GM21360 (cell line): Measurements from ENCODE around the gene LGALS4.
"Not testable (repeated sequence)": the region's sequence is repeated elsewhere in the genome, so short reads cannot be mapped to it uniquely, and the experiment has no call there.

Experiments used
- ATAC-seq: cut with Tn5 transposase; IDR thresholded peaks from one replicate; pipeline ENCODE4 v1.9.1; 2021; ENCODE audit warnings: mild to moderate bottlenecking, moderate library complexity; ENCODE audit not compliant: unreplicated experiment

The LGALS4 gene

DNA sequence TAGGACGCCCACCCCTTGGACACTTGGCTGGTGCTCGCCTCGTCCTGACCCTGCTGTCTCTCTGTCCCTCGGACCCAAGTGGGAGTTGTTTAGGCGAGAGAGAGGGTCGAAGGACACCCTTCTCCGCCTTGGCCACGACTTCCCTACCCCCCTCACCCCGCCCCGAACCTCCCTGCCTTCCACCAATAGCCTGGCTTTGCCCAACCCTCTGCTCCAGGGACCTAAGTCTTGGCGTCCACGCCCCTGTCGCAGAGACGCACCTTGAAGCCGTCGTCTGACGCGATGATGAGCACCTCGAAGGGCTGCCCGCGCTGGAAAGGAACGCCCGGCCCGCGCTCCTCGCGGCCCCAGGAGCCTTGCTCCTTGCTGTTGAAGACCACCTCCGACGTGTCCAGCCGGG, 41.2 kb downstream of the LGALS4 start:
- ATAC-seq = not testable (repeated sequence)

DNA sequence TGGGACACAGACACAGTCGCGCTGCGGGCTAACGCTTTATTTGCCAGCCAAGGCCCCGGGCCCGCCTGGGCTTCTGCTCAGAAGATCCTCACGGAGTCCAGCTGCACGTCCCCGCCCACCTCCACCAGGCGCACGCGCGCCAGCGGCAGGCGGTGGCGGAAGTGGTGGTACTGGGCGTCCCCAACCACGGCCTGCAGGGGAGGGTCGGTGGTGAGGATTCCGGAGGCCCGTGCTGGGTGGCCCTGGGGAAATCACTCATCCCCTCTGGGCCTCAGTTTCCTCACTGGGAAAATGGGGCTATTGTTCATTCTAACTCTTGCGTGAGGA, 41.8 kb downstream of the LGALS4 start:
- ATAC-seq = not testable (repeated sequence)

DNA sequence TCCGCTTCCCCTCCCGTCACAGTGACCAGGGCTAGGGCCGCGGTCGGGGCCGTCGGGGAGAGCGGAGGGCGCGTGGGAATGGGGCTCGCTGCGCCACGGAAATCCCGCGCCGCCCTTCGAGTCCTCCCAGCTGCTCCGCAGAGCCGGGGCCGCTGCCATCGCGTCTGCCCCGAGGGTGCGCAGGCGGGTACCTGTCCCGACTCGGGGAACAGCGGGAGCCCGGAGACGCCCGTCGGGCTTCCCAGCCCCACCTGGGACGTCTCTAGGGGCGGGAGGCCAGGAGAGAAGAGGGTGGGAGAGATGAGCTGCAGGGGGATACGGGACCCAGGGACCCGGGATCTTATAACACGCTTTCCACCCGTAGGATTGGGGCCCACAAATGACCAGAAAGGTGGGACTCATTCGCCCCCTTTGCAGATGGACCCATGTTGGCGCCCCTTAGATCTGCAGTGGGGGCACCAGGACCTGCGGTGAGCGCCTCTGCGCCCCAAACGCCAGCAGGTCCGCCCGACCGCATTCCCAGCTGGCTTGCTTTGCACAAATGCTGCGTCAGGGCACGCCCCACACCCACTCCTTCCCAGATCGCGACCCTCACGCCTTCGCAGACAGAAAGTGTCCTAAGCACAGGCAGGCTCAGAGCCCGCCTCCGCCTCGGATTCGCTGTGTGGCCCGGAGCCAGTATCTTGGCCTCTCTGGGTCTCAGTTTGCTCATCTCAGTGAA, 42.4 kb downstream of the LGALS4 start:
- ATAC-seq = not testable (repeated sequence)

DNA sequence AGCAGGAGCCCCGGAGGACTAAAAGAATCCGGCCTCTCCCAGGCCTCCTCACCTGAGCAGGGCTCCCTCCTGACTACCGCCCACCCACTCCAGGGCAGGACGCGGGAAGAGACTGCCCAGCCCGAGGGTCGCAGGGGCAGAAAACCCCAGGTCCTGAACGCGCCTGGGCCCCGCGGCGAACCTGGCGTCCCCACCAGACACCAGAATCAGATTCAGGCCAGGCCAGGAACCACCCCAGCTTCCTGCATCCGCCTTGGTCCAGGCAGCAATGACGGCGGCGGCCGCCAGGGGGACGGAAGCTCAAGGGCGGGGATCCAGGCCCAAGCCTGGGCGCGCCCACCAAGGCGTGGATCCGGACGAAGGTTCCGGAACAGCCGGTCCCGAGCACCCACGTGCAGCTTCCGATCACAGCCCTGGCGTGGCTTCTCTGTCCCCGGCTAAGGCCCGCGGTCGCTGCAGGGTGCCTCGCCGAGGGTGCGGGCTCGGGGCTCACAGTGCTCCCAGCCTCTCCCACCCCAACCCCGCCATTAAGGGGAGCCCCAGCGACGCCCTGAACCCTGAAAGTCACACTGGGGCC, 43.0 kb downstream of the LGALS4 start:
- peak; percentile 57 for ATAC-seq

DNA sequence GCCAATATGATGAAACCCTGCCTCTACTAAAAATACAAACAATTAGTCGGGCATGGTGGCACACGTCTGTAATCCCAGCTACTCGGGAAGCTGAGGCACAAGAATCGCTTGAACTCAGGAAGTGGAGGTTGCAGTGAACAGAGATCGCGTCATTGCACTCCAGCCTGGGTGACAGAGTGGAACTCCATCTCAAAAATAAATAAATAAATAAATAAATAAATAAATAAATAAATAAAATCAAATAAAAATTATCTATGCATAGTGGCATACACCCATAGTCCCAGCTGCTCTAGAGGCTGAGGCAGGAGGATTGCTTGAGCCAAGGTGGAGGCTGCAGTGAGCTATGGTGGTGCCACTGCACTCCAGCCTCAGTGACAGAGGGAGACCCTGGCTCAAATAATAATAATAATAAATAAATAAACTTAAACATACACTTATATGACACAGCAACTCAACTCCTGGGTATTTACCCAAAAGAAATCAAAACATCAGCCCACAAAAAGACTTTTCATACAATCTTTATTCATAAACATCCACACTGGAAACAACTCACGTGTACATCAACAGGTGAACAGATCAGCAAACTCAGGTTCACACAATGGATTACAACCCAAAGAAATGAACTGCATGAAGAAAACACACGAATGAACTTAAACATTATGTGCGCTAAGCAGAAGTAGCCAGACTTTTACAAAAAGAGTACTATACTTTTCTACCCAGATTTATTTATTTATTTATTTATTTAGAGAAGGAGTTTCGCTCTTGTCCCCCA, 46.3 kb downstream of the LGALS4 start:
- no peak for ATAC-seq

DNA sequence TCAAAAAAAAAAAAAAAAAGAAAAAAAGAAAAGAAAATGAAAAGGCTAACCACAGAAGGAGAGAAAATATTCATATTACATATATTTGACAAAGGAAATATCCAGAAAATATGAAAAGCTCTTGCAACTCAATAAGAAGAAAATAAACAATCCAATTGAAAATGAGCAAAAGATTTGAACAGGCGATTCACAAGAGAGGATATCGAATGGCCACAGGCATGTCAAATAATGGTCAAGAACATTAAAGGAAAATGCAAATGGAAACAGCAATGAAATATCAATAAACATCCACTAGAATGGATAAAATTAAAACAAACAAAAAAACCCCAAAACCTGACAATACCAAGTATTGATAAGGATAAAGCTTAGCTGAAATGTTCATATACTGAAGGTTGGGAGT, 47.5 kb downstream of the LGALS4 start:
- ATAC-seq = no peak

DNA sequence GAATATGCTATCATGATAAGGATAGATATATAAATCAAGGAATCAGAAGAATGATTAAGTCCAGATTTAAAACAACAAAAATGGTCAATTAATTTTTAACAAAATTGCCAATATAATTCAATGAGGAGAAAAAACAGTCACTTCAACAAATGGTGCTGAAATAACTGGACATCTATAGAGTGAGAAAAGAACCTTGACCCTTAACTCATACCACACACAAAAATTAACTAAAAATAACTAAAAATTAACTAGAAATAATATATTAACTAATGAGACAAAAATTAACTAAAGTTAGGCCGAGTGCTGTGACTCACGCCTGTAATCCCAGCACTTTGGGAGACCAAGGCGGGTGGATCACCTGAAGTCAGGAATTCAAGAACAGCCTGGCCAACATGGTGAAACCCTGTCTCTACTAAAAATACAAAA, 48.9 kb downstream of the LGALS4 start:
- ATAC-seq = no peak

DNA sequence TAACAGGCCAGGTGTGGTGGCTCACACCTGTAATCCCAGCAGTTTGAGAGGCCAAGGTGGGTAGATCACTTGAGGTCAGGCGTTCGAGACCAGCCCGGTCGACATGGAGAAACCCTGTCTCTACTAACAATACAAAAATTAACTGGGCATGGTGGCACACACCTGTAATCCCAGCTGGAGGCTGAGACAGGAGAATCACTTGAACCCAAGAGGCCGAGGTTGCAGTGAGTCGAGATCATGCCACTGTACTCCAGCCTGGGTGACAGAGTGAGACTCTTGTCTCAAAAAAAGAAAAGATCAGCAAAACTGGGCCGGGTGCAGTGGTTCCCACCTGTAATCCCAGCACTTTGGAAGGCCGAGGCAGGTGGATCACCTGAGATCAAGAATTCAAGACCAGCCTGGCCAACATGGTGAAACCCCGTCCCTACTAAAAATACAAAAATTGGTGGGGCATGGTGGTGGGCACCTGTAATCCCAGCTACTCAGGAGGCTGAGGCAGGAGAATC, 50.8 kb downstream of the LGALS4 start:
- not testable (repeated sequence) for ATAC-seq

DNA sequence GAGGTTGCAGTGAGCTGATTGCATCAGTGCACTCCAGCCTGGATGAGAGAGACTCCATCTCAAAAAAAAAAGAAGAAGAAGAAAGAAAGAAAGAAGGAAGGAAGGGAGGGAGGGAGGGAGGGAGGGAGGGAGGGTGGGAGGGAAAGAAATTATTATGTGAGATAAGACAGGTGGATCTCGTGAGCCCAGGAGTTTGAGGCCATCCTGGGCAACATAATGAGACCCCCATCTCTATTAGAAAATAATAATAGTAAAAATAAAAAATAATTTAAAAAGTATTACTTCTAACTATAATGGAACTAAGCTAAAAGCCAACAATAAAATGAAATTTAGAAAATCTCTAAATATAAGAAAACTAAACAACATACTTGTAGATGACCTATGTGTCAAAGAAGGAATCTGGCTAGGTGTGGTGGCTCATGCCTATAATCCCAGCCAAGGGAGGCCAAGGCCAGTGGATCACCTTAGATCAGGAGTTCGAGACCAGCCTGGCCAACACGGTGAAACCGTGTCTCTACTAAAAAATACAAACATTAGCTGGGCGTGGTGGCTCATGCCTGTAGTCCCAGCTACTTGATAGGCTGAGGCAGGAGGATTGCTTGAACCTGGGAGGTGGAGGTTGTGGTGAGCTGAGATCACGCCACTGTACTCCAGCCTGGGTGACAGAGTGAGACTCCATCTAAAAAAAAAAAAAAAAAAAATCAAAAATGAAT, 51.8 kb downstream of the LGALS4 start:
- not testable (repeated sequence) for ATAC-seq

DNA sequence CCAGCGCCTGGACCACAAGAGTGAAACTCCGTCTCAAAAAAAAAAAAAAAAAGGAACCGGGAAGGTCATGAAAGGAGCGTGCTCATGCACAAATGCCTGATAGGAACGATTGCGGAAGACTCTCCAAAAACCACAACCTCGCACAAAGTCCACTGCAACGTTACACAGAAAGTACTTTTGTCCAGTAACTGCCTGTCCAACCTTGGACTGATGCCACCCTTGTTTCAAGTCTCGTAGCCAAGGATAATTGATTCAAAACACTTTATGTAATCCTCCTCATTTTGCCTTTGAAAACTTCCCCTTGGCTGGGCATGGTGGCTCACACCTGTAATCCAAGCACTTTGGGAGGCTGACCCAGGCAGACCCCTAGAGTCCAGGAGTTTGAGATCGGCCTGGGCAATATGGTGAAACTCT, 53.1 kb downstream of the LGALS4 start:
- ATAC-seq = no peak

DNA sequence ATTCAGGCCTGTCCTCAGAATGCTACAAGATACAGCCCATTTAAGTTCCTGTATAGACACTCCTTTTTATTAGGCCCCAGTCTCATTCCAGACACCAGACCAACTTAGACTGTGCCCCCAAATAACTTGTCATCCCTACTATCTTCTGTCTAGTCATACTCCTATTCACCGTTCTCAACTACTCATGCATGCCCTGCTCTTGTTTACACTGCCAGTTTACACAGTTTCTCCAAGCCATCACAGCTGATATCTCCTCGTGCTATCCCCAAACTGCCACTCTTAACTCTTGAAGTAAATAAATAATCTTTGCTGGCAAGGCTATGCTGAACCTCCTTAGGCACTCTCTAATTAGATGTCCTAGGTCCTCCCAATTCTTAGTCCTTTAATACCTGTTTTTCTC, 58.5 kb downstream of the LGALS4 start:
- not testable (repeated sequence) for ATAC-seq

DNA sequence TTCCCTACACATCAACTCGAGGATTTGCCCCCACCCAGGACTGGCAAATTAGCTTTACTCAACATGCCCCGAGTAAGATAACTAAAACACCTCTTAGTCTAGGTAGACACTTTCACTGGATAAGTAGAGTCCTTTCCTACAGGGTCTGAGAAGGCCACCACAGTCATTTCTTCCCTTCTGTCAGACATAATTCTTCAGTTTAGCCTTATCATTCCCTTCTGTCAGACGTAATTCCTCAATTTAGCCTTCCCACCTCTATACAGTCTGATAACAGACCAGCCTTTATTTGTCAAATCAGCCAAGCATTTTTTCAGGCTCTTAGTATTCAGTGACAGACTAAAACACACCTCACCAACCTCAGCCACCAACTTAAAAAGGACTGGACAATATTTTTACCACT, 59.0 kb downstream of the LGALS4 start:
- not testable (repeated sequence) for ATAC-seq
